K562 (cell line): ENCODE measurements around the gene CCR9. TPM values are rescaled to one million over a fixed set of nuclear protein-coding genes. Genes with fewer than 3 reads are reported as not detected.

Experiments used
- ATAC-seq: fragments of 200-7000 bp; cut with Tn5 transposase; 3 replicates; pipeline ENCODE4 v1.9.1; 2020; ENCODE audit warnings: moderate library complexity
- BruUV-seq: library from RNA; stranded (reverse); fragments of 400-500 nt; replicated peaks from 2 replicates; lab custom pipeline; 2021; lab: Mats Ljungman, UMichigan
- CTCF ChIA-PET: fragments of 300-600 bp; formaldehyde crosslinking; extraction: SDS; loops from one replicate; lab custom pipeline; 2021; ENCODE audit warnings: low intra/inter-chr PET ratio; lab: Yijun Ruan, JAX
- POLR2A ChIA-PET: fragments of 300-600, 350-650 bp; sonication (Branson Sonifier 250); formaldehyde crosslinking; extraction: SDS; loops from one replicate; lab custom pipeline; 2021; ENCODE audit warnings: antibody characterized with exemption, inconsistent platforms; lab: Yijun Ruan, JAX
- DNase-seq, 4 experiments: peaks; one replicate each; pipeline versions ENCODE4 v3.0.0 to v3.0.0-alpha.2; 2011 to 2018; ENCODE audit warnings: low spot score in 3 of 4, mixed read lengths in 3 of 4; ENCODE audit errors: extremely low read depth in 1 of 4
- FAIRE-seq: peaks from 2 replicates; lab custom pipeline; 2011; peaks lifted over from hg19 to GRCh38; lab: Jason Lieb, UNC
- H2AFZ ChIP-seq: 2 replicates; pipeline ENCODE4 v1.6.0; 2011; ENCODE audit warnings: low read depth, low read length, control low read depth, inconsistent platforms
- H3K27ac ChIP-seq: fragments of 200-600 bp; 3 replicates; pipeline ENCODE4 v1.8.0; 2011; ENCODE audit warnings: low read depth, mild to moderate bottlenecking, control low read depth, inconsistent platforms, low read length, moderate library complexity, mixed read lengths; ENCODE audit errors: extremely low read depth
- H3K27me3 ChIP-seq, 2 experiments: fragments of 300-600 bp in 1 of 2; 2 replicates in 1 of 2; 3 replicates in 1 of 2; pipeline versions ENCODE4 v1.6.0 to v1.8.0; 2011; ENCODE audit warnings: inconsistent platforms in 2 of 2, low read length in 2 of 2, mild to moderate bottlenecking in 1 of 2, mixed read lengths in 1 of 2, moderate library complexity in 1 of 2; ENCODE audit not compliant: control insufficient read depth in 2 of 2, insufficient read depth in 2 of 2
- H3K36me3 ChIP-seq: fragments of 300-600 bp; 3 replicates; pipeline ENCODE4 v1.8.0; 2011; ENCODE audit warnings: mild to moderate bottlenecking, low read length, inconsistent platforms; ENCODE audit not compliant: control insufficient read depth, insufficient read depth
- H3K4me1 ChIP-seq, 2 experiments: fragments of 200-600 bp in 1 of 2; replicated peaks in 1 of 2; 2 replicates in 1 of 2; 3 replicates in 1 of 2; pipeline versions ENCODE4 v1.5.1 to v1.8.0; 2011; ENCODE audit warnings: inconsistent platforms in 2 of 2, low read length in 2 of 2, mild to moderate bottlenecking in 1 of 2, mixed read lengths in 1 of 2, moderate library complexity in 1 of 2; ENCODE audit not compliant: control insufficient read depth in 2 of 2, insufficient read depth in 2 of 2
- H3K4me2 ChIP-seq: 2 replicates; pipeline ENCODE4 v1.6.1; 2011; ENCODE audit warnings: low read length, control low read depth, inconsistent platforms, mixed read lengths; ENCODE audit not compliant: insufficient read depth
- H3K4me3 ChIP-seq: fragments of 200-600 bp; sonication (generic), shearing (Covaris generic); 2 replicates; pipeline ENCODE4 v1.5.1; 2016; ENCODE audit warnings: control low read depth, inconsistent platforms
- H3K79me2 ChIP-seq: fragments of 200-600 bp; 3 replicates; pipeline ENCODE4 v1.8.0; 2011; ENCODE audit warnings: low read length, inconsistent platforms; ENCODE audit not compliant: control insufficient read depth, insufficient read depth
- H3K9ac ChIP-seq, 2 experiments: 2 replicates each; pipeline versions ENCODE4 v1.6.0 to v1.6.1; 2011; ENCODE audit warnings: low read depth in 2 of 2, low read length in 2 of 2, control low read depth in 1 of 2, inconsistent platforms in 1 of 2, mild to moderate bottlenecking in 1 of 2, mixed read lengths in 1 of 2; ENCODE audit not compliant: insufficient read depth in 1 of 2
- H3K9me1 ChIP-seq: one replicate; pipeline ENCODE4 v1.6.0; 2011; ENCODE audit warnings: inconsistent platforms, mild to moderate bottlenecking, low read length, moderate library complexity; ENCODE audit not compliant: control insufficient read depth, insufficient read depth
- H3K9me3 ChIP-seq: replicated peaks from 2 replicates; pipeline ENCODE4 v1.5.1; 2011; ENCODE audit warnings: low read depth, low read length, inconsistent platforms; ENCODE audit not compliant: control insufficient read depth, insufficient read depth
- H4K20me1 ChIP-seq: replicated peaks from 2 replicates; pipeline ENCODE4 v1.6.1; 2011; ENCODE audit warnings: low read length, inconsistent platforms, mixed read lengths; ENCODE audit not compliant: control insufficient read depth, insufficient read depth
- ETV1 ChIP-seq: fragments of 450-650 bp; conservative IDR thresholded peaks from 2 replicates; pipeline ENCODE4 v1.6.1; 2016; ENCODE audit warnings: missing genetic modification characterization, control low read depth, low read depth, missing compliant biosample characterization
- JUND ChIP-seq, 2 experiments: IDR thresholded peaks; 2 replicates in 1 of 2; 3 replicates in 1 of 2; pipeline ENCODE4 v1.6.1; 2011; ENCODE audit warnings: borderline replicate concordance in 2 of 2, low read depth in 2 of 2, low read length in 2 of 2, improper control_type of control experiment in 1 of 2, missing biosample characterization in 1 of 2, missing genetic modification characterization in 1 of 2, missing genetic modification reagents in 1 of 2
- NFIX ChIP-seq: fragments of 250-450 bp; sonication (Bioruptor Pico); IDR thresholded peaks from 2 replicates; pipeline ENCODE4 v1.4.0; 2020; ENCODE audit warnings: low read depth, mild to moderate bottlenecking, moderate library complexity
- WGBS: fragments of 100-300 bp; shearing (Covaris generic); methylation state at CpG from one replicate; pipeline ENCODE4 v1.1.6; 2016; ENCODE audit warnings: low coverage, mixed read lengths; ENCODE audit not compliant: insufficient coverage; ENCODE audit errors: missing lambda C conversion rate; 5-methylcytosine and 5-hydroxymethylcytosine counted together
- in situ Hi-C: fragments of 300-500 bp; cut with MboI; formaldehyde crosslinking; loops from 4 replicates; pipeline ENCODE4 v1.15.0; 2018; ENCODE audit warnings: inconsistent platforms, mixed read lengths
- intact Hi-C: fragments of 100-400 bp; cut with micrococcal nuclease; formaldehyde crosslinking; loops from 2 replicates; pipeline ENCODE4 v1.14.2; 2022
- polyA plus RNA-seq, 8 experiments: library from polyadenylated mRNA; depleted of rRNA in 4 of 8; stranded (reverse) in 5 of 8; unstranded in 3 of 8; fragments of >200 nt; fragmentation: Nextera tagmentation in 2 of 8; fragmentation: Illumina TruSeq in 1 of 8; extraction: Ambion mirVana in 2 of 8; extraction: Trizol in 1 of 8; gene quantifications; 2 replicates each; pipeline versions ENCODE4 v1.2.1 to v1.2.3, GENCODE V29; 2011 to 2014; ENCODE audit warnings: inconsistent platforms in 1 of 8, missing spikeins in 1 of 8
- total RNA-seq, 7 experiments: library from RNA; depleted of rRNA in 6 of 7; stranded (reverse); fragments of >200 nt in 6 of 7; fragmentation: Illumina TruSeq in 2 of 7; extraction: Trizol in 2 of 7; gene quantifications; 2 replicates each; pipeline versions ENCODE4 v1.2.1 to v1.2.3, GENCODE V29; 2011 to 2021; ENCODE audit warnings: low replicate concordance in 1 of 7
- TF ChIP-seq, protein P1 (sequence below): fragments of 250-450 bp; sonication (Bioruptor Pico); IDR thresholded peaks from 2 replicates; pipeline ENCODE4 v1.4.0; 2020; ENCODE audit warnings: mild to moderate bottlenecking

Gene CCR9
- total and polyA plus RNA-seq, 9 of the 15 experiments (the other 6 are each of a cell fraction or from before 2014, with no cell fraction given): not detected

DNA sequence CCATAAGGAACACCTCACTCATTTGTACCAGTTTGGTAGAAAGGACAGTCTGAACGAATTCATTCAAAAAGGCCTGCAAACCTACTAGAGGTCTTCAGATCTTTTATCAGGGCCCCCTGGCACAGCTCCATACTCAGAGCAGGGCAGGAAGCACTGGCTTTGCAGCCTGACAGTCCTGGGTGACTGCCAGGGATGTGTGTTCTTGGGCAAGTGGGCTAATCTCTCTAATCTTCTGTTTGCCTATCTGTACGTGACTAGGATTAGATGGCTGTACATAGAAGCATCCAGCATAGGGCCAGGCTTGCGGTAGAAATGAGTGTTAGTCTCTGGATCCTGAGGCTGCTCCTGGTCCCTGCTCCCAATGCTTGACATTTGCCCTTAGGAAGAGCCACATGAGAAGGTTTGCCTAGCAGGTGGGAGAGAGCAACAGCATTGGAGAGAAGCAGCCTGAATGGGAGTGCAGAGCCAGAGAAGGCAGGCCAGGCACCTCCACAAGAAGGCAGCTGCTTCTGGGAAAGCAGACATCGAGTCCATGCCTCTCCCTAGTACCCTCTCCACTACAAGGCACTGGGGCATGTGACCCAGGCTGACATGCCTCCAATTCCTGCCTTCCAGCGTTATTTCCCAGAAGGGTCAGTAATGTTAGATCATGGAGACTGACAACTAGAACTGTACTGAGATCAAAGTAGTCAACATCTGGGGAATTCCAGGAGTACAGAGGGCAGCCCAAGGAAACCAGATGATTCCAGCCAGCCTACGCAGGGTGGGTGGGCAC is 55.9 kb downstream of the CCR9 start:
- no peaks in the 10 kb centered on the region for H3K9me3 ChIP-seq
- 48% methylated on average over 6 of the region's 6 CpGs for WGBS
- no peak overlapping the region for H3K4me3 ChIP-seq
- TF ChIP-seq JUND (IDR thresholded peaks at IDR 0.05; ENCODE audit: borderline replicate concordance, low read depth, low read length) (no peak), JUND (tag; IDR thresholded peaks at IDR 0.05; ENCODE audit: borderline replicate concordance, low read depth, low read length) (no peak), ETV1 (no peak), NFIX (CRISPR knock-in tag) (0 out of 2 replicates have a peak, but pooled peaks have one; percentile 5)
- TF ChIP-seq, protein P1, sequence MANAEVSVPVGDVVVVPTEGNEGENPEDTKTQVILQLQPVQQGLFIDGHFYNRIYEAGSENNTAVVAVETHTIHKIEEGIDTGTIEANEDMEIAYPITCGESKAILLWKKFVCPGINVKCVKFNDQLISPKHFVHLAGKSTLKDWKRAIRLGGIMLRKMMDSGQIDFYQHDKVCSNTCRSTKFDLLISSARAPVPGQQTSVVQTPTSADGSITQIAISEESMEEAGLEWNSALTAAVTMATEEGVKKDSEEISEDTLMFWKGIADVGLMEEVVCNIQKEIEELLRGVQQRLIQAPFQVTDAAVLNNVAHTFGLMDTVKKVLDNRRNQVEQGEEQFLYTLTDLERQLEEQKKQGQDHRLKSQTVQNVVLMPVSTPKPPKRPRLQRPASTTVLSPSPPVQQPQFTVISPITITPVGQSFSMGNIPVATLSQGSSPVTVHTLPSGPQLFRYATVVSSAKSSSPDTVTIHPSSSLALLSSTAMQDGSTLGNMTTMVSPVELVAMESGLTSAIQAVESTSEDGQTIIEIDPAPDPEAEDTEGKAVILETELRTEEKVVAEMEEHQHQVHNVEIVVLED: 0 out of 2 replicates have a peak, but pooled peaks have one; percentile 11
- in situ Hi-C loops (loop anchor here (5.0 kb wide), 1 partner anchor 135 kb away; no protein-coding TSS in a partner anchor), intact Hi-C loops (no loop called here)
- peaks cover 4 to 6% of the 10 kb centered on the region in 2 experiments; a peak in 1 of 5 replicates for H3K4me1 ChIP-seq
- ATAC-seq (no peak), DNase-seq (no peak), FAIRE-seq (no peak)
- H3K27me3 ChIP-seq: no peaks in the 10 kb centered on the region
- no peak overlapping the region for H2AFZ ChIP-seq
- ChIA-PET CTCF (no interaction called here), POLR2A (interaction anchor here (1.0 kb wide), 1 partner anchor 9 kb away, joined by 3 read pairs; no protein-coding TSS in a partner anchor)
- H3K9ac ChIP-seq: no peak overlapping the region
- H3K27ac ChIP-seq: no peak overlapping the region
- no peaks in the 10 kb centered on the region for H3K9me1 ChIP-seq
- no TSS peak for BruUV-seq
- peaks cover 32% of the 10 kb centered on the region; the same call in 2 of the 3 replicates for H3K36me3 ChIP-seq
- H3K79me2 ChIP-seq: no peaks in the 10 kb centered on the region
- H4K20me1 ChIP-seq: 0 out of 2 replicates have a peak, but pooled peaks cover 10% of the 10 kb centered on the region
- H3K4me2 ChIP-seq: no peak overlapping the region
